ENCODE data around the gene TRIM52.

Gene TRIM52

DNA sequence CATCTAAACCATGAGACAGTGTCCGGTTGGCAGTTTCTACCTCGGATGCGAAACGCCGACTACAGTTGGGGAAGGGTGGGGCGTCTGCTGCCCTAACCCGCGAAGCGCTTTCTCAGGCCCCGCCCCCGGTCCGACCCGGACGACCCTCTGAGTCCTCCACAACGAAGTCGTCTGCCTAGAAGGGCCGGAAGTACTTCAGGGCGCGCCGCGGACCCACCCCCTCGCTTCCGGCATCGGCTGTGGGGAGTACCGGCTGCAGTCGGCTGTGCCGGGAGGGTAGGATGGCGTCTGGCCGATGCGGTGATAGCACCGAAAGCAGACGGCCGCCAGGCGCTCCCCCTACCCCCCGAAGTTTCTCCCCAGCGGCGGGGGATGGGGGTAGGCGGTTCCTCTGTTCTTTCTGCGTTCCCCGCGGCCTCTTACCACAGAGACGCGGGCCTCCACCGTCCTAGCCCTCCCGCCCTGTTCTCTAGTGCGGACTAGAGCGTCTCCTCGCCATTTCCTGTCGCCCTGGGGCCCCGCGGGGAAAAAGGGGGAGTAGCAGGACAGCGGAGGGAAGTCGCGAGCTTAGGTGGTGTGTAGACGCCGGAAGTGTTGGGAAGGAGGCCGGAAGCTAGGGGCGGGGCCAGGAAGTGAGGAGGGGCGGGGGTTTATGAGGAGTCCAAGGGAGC, 37.8 kb downstream of the TRIM52 start, which contains the start of gene TRIM41 (continued):
- TF ChIP-seq, protein P1, sequence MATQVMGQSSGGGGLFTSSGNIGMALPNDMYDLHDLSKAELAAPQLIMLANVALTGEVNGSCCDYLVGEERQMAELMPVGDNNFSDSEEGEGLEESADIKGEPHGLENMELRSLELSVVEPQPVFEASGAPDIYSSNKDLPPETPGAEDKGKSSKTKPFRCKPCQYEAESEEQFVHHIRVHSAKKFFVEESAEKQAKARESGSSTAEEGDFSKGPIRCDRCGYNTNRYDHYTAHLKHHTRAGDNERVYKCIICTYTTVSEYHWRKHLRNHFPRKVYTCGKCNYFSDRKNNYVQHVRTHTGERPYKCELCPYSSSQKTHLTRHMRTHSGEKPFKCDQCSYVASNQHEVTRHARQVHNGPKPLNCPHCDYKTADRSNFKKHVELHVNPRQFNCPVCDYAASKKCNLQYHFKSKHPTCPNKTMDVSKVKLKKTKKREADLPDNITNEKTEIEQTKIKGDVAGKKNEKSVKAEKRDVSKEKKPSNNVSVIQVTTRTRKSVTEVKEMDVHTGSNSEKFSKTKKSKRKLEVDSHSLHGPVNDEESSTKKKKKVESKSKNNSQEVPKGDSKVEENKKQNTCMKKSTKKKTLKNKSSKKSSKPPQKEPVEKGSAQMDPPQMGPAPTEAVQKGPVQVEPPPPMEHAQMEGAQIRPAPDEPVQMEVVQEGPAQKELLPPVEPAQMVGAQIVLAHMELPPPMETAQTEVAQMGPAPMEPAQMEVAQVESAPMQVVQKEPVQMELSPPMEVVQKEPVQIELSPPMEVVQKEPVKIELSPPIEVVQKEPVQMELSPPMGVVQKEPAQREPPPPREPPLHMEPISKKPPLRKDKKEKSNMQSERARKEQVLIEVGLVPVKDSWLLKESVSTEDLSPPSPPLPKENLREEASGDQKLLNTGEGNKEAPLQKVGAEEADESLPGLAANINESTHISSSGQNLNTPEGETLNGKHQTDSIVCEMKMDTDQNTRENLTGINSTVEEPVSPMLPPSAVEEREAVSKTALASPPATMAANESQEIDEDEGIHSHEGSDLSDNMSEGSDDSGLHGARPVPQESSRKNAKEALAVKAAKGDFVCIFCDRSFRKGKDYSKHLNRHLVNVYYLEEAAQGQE (tag by site-specific recombination; IDR thresholded peaks at IDR 0.05) = no peak
- TF ChIP-seq, protein P2, sequence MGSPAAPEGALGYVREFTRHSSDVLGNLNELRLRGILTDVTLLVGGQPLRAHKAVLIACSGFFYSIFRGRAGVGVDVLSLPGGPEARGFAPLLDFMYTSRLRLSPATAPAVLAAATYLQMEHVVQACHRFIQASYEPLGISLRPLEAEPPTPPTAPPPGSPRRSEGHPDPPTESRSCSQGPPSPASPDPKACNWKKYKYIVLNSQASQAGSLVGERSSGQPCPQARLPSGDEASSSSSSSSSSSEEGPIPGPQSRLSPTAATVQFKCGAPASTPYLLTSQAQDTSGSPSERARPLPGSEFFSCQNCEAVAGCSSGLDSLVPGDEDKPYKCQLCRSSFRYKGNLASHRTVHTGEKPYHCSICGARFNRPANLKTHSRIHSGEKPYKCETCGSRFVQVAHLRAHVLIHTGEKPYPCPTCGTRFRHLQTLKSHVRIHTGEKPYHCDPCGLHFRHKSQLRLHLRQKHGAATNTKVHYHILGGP (tag by site-specific recombination; IDR thresholded peaks at IDR 0.05) = no peak
- TF ChIP-seq SETDB1 (IDR thresholded peaks at IDR 0.05; ENCODE audit: insufficient read length, low read length) (no peak), ZNF23 (tag by site-specific recombination; IDR thresholded peaks at IDR 0.05; ENCODE audit: borderline replicate concordance) (0 out of 2 replicates have a peak, but pooled peaks have one; percentile 23), ZNF366 (tag by site-specific recombination; conservative IDR thresholded peaks at IDR 0.05) (peak; percentile 99), EGR2 (tag by site-specific recombination; IDR thresholded peaks at IDR 0.05; ENCODE audit: low read depth) (no peak), ZNF354C (tag by site-specific recombination; IDR thresholded peaks at IDR 0.05; ENCODE audit: borderline replicate concordance, low read depth) (no peak), ZXDB (tag by site-specific recombination; IDR thresholded peaks at IDR 0.05) (peak; percentile 94), ZNF621 (tag by site-specific recombination; IDR thresholded peaks at IDR 0.05) (no peak), HOXD13 (CRISPR knock-in tag; IDR thresholded peaks at IDR 0.05; ENCODE audit: borderline replicate concordance) (no peak), ZNF114 (tag by site-specific recombination; IDR thresholded peaks at IDR 0.05) (no peak), ZBTB21 (tag by site-specific recombination; IDR thresholded peaks at IDR 0.05) (peak; percentile 77), KLF9 (tag by site-specific recombination; IDR thresholded peaks at IDR 0.05; ENCODE audit: low read depth) (peak; percentile 75), ZNF292 (tag by site-specific recombination; IDR thresholded peaks at IDR 0.05; ENCODE audit: borderline replicate concordance, low read depth) (no peak), ZNF677 (tag by site-specific recombination; IDR thresholded peaks at IDR 0.05) (peak; percentile 2; the same call in 1 of the 2 replicates), ZNF571 (tag by site-specific recombination; IDR thresholded peaks at IDR 0.05) (no peak), SP7 (tag by site-specific recombination; IDR thresholded peaks at IDR 0.05) (peak; percentile 84)
- TF ChIP-seq, protein P3, sequence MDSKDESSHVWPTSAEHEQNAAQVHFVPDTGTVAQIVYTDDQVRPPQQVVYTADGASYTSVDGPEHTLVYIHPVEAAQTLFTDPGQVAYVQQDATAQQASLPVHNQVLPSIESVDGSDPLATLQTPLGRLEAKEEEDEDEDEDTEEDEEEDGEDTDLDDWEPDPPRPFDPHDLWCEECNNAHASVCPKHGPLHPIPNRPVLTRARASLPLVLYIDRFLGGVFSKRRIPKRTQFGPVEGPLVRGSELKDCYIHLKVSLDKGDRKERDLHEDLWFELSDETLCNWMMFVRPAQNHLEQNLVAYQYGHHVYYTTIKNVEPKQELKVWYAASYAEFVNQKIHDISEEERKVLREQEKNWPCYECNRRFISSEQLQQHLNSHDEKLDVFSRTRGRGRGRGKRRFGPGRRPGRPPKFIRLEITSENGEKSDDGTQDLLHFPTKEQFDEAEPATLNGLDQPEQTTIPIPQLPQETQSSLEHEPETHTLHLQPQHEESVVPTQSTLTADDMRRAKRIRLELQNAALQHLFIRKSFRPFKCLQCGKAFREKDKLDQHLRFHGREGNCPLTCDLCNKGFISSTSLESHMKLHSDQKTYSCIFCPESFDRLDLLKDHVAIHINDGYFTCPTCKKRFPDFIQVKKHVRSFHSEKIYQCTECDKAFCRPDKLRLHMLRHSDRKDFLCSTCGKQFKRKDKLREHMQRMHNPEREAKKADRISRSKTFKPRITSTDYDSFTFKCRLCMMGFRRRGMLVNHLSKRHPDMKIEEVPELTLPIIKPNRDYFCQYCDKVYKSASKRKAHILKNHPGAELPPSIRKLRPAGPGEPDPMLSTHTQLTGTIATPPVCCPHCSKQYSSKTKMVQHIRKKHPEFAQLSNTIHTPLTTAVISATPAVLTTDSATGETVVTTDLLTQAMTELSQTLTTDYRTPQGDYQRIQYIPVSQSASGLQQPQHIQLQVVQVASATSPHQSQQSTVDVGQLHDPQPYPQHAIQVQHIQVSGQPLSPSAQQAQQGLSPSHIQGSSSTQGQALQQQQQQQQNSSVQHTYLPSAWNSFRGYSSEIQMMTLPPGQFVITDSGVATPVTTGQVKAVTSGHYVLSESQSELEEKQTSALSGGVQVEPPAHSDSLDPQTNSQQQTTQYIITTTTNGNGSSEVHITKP (tag by site-specific recombination; IDR thresholded peaks at IDR 0.05) = peak; percentile 79
- TF ChIP-seq, protein P4, sequence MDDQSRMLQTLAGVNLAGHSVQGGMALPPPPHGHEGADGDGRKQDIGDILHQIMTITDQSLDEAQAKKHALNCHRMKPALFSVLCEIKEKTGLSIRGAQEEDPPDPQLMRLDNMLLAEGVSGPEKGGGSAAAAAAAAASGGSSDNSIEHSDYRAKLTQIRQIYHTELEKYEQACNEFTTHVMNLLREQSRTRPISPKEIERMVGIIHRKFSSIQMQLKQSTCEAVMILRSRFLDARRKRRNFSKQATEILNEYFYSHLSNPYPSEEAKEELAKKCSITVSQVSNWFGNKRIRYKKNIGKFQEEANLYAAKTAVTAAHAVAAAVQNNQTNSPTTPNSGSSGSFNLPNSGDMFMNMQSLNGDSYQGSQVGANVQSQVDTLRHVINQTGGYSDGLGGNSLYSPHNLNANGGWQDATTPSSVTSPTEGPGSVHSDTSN (CRISPR knock-in tag; IDR thresholded peaks at IDR 0.05) = peak; percentile 77; the same call in 1 of the 2 replicates
- TF ChIP-seq, protein P5, sequence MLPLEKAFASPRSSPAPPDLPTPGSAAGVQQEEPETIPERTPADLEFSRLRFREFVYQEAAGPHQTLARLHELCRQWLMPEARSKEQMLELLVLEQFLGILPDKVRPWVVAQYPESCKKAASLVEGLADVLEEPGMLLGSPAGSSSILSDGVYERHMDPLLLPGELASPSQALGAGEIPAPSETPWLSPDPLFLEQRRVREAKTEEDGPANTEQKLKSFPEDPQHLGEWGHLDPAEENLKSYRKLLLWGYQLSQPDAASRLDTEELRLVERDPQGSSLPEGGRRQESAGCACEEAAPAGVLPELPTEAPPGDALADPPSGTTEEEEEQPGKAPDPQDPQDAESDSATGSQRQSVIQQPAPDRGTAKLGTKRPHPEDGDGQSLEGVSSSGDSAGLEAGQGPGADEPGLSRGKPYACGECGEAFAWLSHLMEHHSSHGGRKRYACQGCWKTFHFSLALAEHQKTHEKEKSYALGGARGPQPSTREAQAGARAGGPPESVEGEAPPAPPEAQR (tag by site-specific recombination; IDR thresholded peaks at IDR 0.05) = peak; percentile 87
- TF ChIP-seq, protein P6, sequence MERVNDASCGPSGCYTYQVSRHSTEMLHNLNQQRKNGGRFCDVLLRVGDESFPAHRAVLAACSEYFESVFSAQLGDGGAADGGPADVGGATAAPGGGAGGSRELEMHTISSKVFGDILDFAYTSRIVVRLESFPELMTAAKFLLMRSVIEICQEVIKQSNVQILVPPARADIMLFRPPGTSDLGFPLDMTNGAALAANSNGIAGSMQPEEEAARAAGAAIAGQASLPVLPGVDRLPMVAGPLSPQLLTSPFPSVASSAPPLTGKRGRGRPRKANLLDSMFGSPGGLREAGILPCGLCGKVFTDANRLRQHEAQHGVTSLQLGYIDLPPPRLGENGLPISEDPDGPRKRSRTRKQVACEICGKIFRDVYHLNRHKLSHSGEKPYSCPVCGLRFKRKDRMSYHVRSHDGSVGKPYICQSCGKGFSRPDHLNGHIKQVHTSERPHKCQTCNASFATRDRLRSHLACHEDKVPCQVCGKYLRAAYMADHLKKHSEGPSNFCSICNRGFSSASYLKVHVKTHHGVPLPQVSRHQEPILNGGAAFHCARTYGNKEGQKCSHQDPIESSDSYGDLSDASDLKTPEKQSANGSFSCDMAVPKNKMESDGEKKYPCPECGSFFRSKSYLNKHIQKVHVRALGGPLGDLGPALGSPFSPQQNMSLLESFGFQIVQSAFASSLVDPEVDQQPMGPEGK (tag by site-specific recombination; IDR thresholded peaks at IDR 0.05) = peak; percentile 86
- TF ChIP-seq, protein P7, sequence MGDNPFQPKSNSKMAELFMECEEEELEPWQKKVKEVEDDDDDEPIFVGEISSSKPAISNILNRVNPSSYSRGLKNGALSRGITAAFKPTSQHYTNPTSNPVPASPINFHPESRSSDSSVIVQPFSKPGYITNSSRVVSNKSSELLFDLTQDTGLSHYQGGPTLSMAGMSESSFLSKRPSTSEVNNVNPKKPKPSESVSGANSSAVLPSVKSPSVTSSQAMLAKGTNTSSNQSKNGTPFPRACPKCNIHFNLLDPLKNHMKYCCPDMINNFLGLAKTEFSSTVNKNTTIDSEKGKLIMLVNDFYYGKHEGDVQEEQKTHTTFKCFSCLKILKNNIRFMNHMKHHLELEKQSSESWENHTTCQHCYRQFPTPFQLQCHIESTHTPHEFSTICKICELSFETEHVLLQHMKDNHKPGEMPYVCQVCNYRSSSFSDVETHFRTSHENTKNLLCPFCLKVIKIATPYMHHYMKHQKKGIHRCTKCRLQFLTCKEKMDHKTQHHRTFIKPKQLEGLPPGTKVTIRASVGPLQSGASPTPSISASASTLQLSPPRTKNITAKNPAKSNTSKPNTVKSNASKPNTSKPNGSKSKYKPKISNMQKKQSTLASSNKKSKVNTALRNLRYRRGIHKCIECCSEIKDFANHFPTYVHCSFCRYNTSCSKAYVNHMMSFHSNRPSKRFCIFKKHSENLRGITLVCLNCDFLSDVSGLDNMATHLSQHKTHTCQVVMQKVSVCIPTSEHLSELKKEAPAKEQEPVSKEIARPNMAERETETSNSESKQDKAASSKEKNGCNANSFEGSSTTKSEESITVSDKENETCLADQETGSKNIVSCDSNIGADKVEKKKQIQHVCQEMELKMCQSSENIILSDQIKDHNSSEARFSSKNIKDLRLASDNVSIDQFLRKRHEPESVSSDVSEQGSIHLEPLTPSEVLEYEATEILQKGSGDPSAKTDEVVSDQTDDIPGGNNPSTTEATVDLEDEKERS (tag by site-specific recombination; IDR thresholded peaks at IDR 0.05) = no peak
